T-helper 9 cell (primary cell): Measurements from ENCODE around the gene MDM4.
"Not testable (repeated sequence)": the region's sequence is repeated elsewhere in the genome, so short reads cannot be mapped to it uniquely, and the experiment has no call there.

Source experiments
- DNase-seq: peaks from one replicate; pipeline ENCODE4 v3.0.0-alpha.2; 2020

The MDM4 gene

DNA sequence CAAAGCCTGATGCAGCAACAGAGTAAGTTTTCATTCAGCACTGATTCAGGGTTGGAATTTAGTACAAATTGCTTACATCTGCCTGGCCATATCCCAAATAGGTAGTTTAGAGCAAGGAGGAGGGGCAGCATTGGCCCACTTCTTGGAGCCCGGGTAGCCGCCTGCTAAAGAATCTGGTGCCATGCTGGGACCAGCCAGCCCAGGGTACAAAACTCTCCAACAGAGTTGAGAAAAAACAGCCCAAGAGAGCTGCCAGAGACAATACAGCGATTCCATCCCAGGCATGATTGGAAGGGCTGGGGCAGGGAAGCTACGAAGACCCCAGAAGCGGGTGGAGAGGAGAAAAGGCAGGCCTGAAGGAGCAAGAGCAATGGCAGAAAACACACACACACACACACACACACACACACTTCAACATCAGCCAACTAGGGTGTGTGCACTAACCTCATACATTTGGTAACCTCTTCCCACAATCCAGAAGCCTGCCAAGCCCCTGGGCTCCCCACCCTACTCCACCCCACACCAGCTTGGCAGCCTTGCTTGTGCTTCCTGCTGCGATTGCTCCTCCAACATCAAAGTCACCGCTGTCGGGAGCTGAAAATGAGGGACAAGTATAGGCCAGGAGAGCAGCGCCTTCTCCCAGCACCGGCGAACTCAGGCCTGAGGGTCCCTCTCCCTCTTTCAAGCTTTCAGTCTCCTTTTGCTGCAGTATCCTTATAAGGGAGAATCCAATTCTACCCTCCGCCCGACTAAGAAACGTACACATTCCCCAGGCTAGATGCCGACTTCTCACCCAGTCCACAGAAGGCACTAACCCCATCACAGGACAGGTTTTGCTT lies 22.8 kb upstream of the MDM4 start:
- DNase-seq, result peak; percentile 13

DNA sequence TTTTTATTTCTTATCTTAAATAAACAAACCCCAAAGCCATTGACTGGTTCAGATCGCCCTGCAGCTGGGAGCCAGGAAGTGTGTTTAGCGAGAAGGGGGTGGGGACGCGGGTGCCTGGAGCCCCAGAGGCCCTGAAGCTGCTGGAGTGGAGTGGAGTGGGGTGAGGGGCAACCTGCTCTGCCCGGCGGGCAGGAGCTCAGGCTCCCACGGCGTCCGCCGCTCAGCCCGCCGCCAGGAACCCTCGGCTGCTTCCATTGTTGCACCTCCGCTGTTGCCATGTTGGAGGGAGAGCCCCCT lies 22.3 kb upstream of the MDM4 start:
- peak; percentile 48 for DNase-seq

- DNase-seq, result peak; percentile 51
Observed at GRCh38 chr1:204494281-204495077, 21.7 kb upstream of the MDM4 start, which contains the start of gene PIK3C2B. Gene PIK3C2B (minus strand): TSS chr1:204494805. CDS start chr1:204469802, 25,003 bp downstream.

DNA sequence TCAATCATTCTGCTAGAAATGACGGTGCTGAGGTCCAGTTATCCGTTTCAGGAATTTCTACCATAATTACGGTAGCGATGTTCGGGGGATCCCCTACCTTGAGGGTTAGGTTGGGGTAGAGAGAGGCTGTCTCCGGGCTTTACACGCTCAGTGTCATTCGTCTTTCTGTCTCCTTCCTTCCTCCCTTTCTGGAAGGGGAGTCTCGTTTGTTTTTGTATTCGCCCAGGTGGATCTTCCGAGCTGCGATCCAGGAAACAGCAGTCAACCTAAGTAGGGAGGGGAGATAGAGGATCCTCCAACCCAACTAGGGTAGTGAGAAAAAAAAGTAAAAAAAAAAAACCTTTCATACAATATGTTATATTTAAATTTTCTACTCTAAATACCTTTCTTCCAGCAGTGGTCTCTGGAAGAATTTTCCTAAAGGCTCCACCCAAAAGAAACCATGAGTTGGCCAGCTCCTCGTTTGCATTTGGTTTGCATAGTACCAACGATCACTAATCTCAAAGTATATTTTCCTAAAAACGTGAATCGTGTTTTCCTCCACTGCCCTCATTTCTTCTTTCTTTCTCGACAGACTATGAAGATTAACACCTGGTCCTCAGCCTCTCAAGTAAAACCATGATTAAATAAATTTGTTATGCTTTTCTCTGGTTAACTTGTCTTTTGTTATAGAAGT lies 21.0 kb upstream of the MDM4 start:
- peak; percentile 24 for DNase-seq

GRCh38 chr1:204495777-204496176 lies 20.4 kb upstream of the MDM4 start:
- DNase-seq, result no peak

- DNase-seq, result no peak
Observed at GRCh38 chr1:204498981-204499380, 17.2 kb upstream of the MDM4 start.

GRCh38 chr1:204499511-204500468 lies 16.4 kb upstream of the MDM4 start:
- no peak for DNase-seq

GRCh38 chr1:204502241-204502640 lies 14.0 kb upstream of the MDM4 start:
- DNase-seq, result no peak

- DNase-seq, result no peak
Observed at GRCh38 chr1:204503122-204503912, 12.9 kb upstream of the MDM4 start.

- DNase-seq, result no peak
Observed at GRCh38 chr1:204503913-204504519, 12.2 kb upstream of the MDM4 start.

DNA sequence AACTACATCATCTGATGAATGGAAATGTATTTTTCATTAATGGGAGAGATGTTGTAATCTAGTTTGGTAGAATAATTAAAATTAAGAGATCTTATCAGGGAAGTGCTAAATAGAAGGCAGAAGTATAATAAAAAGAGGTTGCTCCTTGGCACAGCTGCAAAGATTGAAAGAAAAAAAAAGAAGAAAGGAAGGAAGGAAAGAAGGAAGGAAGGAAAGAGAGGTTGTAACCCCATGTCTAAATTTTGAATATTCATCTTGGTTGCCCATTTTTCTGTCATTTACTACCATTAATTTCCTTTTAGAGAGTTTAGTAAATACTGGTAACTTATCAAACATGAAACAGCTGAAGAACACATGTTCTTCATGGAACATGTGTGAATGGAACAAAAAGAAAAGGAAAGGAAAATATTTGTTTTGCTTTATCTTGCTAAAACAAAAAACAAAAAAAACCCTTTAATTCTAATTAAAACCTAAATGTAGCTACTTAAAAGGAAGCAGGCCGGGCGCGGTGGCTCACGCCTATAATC lies 10.5 kb upstream of the MDM4 start:
- no peak for DNase-seq

DNA sequence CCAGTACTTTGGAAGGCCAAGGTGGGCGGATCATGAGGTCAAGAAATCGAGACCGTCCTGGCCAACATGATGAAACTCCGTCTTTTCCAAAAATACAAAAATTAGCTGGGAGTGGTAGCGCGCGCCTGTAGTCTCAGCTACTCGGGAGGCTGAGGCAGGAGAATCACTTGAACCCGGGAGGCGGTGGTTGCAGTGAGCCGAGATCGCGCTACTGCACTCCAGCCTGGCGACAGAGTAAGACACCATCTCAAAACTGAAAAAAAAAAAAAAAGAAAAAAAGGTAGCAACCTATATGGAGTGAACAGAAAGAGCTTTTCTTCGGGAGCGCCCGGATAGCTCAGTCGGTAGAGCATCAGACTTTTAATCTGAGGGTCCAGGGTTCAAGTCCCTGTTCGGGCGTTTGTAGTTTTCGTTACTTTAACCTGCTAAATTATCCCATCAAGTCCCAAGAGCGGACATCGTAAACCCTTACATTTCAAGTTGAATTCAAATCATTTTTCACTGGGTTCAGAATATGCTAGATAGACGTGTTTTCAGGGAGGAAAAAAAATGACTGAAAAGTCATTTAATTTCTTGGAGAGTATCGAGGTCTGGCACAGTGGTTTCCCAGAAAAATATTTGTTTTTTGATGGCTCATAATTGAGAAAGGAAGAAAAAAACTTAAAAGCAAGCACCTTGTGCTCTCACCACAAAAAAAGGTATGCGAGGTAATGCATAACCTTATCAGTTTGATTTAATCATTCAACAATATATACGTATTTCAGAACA lies 9.8 kb upstream of the MDM4 start:
- peak; percentile 55 for DNase-seq

DNA sequence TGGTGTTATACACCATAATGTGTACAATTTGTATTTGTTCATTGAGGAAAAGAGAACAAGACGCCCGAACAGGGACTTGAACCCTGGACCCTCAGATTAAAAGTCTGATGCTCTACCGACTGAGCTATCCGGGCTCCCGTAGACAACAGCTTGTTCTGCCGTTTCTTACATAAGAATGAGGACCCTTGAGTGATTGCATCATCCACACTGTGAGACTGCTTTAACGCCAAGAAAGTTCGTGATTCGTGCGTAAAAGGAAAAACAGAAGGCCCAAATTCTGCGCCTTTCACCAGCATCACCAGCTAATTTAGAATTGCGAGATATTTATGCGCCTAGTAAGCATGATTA lies 9.3 kb upstream of the MDM4 start:
- peak; percentile 69 for DNase-seq

DNA sequence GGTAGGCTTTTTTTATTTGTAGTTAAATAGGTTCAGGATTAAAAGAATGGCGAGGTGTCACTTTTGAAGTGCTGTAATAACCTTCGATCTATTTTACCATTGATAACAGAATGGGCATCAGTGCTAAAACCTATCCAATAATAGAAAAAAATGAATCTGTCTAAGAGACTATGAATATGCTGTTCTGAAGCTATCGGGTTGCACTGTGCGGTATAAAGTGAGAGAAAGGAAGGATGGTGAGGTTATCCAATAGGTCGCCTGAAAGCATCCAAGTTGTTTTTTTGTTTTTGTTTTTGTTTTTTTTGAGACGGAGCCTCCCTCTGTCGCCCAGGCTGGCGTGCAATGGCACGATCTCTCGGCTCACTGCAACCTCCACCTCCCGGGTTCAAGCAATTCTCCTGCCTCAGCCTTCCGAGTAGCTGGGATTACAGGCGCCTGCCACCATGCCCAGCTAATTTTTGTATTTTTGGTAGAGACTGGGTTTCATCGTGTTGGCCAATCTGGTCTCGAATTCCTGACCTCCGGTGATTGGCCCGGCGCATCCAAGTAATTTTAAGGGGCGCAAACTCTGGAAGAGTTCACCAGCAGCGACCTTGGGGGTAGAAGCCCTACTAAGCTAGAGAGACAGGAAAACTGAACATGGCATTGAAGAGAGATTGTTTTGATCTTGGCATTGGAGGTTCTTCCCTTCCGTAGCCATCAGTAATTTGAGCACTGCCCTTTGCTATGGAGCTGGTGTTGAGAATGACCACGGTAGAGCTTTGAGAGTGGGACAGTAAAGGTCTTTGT lies 8.7 kb upstream of the MDM4 start:
- DNase-seq, result no peak

DNA sequence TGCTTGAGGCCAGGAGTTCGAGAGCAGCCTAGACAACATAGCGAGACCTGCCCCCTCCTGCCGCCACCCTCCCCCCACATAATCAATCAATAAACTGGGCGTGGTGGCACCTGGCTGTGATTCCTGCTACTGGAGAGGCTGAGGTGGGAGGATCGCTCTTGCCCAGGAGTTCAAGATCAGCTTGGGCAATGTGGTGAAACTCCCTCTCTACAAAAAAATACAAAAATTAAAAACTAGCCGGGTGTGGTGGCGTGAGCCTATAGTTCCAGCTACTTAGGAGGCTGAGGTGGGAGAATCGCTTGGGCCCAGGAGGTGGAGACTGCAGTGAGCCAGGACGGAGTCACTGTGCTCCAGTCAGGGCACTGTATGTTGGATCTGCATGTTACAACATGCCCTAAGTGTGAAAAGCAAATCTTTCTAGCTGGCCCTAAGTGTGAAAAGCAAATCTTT lies 7.0 kb upstream of the MDM4 start:
- DNase-seq, result no peak

DNA sequence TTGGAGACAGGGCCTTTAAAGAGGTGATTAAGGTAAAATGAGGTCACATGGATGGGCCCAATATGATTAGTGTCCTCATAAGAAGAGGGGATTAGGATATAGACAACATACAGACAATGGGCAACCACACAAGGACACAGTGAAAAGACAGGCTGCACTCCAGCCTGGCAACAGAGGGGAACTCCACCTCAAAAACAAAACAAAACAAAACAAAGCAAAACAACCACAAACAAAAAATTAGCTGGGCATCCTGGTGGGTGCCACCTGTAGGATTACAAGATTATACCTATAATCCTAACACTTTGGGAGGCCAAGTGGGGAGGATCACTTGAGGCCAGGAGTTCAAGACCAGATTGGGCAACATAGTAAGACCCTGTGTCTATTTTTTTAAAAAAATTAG lies 4.8 kb upstream of the MDM4 start:
- no peak for DNase-seq

- DNase-seq, result peak; percentile 41
Observed at GRCh38 chr1:204513117-204513716, 3.0 kb upstream of the MDM4 start.

DNA sequence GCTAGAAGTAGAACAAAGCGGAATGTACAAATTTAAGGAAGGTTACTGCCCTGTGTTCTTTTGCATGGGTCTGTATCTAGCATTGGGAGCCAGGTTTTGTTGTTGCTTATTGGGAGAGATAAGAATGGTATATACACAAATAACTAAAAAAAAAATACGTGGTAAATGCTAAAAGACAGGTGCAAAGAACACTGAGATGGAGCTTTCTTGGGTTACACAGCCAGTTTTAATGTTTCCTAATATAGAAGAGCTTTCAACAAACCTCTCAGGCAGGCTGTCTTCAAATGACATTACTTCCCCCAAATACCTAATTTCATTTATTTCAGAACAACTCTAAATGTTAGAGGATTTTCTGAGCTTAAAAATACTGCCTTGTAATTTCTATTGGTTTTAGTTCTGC lies 1.4 kb upstream of the MDM4 start:
- DNase-seq, result no peak

GRCh38 chr1:204517382-204517781 lies 1.2 kb downstream of the MDM4 start:
- not testable (repeated sequence) for DNase-seq
